Measurements from ENCODE around the gene CLPSL1.
A peak's percentile ranks its signal among the peaks of the same experiment; 100 is the strongest.

The CLPSL1 gene

DNA sequence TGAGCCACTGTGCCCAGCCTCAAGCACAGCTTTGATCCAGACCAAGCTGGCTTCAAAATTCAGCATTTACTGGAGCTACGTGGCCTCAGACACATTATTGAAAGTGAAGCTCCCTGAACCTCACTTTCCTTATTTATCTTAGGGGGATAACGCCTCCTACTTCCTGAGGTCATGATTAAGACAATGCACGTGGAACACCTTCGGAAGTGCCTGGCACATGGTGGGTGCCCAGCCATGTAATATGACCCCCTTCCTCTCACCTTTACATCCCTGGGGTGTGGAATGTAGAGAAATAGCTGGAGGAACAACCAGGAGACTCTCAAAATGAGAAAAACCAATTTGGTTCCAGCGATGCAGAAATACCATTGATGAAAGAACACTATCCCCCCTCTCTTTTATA lies 17.9 kb downstream of the CLPSL1 start:
- DNase-seq = no peak

DNA sequence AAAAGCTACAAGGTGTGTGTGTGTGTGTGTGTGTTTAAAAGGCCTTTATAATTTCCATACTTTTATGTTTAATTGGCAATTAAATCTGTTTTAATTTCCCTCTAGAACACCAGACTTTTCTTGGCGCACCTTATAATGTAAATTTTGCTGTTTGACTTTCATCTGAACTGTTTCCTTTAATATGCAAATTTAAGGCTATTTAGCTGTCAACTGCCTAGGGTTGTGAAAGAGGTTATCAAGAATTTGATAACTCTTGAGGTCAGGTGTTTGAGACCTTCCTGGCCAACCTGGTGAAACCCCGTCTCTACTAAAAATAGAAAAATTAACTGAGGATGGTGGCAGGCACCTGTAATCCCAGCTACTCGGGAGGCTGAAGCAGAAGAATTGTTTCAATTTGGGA lies 20.3 kb downstream of the CLPSL1 start:
- DNase-seq = no peak

DNA sequence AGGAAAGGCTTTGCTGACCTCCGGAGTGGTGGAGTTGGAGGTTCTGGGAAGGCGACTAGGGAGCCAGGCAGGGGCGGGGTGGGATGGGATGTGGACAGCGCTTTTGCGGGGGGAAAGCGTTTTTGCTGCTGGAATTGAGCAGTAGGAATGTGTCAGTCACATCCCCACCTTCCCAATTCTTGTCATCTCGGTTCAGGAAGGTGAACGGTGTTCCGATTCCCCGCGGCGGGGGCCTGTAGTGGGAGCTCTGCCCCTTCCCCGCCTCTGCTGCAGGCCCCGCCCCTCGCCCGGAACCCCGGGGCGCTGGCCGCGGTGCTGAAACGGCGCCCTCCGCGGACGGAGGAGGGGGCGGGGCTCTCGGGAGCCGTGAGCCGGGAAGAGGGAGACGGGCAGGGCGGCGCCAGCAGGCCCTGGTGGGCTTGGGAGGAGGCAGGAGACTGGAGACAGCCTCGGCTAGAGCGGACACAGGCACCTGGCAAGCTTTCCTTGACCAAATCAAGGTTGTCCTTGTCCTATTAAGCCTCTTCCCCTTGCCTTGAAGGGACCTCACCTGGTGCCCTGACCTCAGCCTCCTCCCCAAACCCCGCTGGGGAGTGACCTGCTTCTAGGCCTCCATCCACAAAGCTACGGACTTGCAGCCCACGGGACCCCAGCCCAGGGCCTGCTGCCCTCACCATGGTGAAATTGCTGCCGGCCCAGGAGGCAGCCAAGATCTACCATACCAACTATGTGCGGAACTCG lies 24.3 kb downstream of the CLPSL1 start, which contains the start of gene LHFPL5:
TSS of gene LHFPL5 (plus strand) at position 357 of the 741 bp plus-strand sequence. CDS start at position 676, 319 bp downstream.
- peak; percentile 62 for DNase-seq

DNA sequence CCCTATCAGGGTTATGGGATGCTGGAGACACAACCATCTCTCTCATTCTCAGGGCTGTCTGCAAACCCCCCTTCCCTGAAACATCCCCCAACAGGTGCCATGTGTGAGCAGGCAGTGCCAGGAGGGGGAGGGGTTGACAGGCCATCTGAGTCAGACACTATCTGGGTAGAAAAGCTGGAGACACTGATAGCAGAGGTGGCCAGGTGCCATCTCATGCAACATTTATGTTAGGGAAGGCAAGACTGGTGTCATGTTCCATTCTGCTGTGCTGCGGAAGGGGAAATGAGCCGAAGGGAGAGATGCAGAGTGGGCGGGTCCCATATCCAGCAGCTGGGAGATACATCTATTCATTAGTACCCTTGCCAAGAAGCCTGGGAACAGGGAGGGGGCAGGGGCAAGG lies 27.9 kb downstream of the CLPSL1 start:
- DNase-seq = no peak

DNA sequence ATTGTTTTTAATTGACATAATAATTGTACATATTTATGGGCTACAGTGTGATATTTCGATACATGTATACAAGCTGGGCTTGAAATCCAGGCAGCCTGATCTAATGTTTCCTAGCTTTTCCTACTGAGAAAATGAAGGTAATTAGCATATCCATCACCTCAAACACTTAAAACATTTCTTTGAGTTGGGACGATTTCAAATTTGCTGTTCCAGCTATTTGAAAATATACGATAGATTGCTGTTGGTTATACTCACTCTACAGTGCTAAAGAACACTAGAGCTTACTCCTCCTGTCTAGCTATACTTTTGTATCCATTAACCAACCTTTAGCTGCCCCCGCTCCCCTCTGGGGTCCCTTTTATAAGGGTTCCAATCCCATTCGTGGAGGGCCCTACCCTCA lies 29.0 kb downstream of the CLPSL1 start:
- DNase-seq = no peak

DNA sequence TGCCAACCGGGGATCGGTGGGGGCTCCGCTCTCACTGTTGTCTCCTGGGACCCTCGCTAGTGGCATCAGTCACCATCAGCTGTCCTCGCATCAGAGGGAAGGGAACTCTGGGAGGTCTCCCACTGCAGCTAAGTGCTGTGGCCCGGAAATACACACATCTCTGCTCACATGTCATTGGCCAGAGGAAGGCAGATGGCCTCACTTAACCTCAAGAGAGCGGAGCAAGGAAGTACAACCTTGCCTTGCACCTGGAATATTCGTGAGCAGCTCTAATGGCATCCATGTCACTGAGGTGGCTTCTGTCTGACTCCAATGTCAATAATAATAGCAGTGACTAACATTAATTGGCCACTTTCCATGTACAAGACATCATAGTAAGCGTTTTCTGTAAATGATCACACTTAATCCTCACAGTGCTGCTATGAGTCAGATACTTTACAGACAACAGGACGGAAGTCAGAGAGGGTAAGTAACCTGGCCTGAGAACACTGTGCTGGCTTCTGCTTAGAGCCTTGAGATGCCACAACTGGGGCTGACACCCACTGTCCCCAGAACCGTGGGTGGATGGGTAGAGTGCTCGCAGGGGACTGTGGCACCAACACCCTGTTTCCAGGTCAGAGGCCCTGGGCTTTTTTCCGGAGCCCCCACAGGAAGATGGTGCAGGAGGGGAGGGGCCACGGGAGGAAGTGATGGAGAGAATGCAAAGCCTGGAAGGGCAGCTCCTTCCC lies 30.3 kb downstream of the CLPSL1 start:
- no peak for DNase-seq

DNA sequence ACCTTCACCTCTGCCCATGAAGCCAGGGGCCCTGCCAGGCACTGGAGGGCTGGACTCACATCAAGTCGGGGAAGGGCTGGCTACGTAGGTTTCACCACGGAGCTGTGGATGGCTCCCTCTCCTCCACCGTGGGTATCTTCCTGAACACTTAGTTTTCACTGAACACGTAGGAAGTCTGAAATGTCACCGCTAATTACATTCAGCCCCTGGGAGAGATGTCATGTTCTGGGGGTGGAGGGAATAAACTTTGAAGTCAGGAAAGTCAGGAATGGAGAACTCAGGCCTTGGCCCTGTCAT lies 30.8 kb downstream of the CLPSL1 start:
- no peak for DNase-seq

DNA sequence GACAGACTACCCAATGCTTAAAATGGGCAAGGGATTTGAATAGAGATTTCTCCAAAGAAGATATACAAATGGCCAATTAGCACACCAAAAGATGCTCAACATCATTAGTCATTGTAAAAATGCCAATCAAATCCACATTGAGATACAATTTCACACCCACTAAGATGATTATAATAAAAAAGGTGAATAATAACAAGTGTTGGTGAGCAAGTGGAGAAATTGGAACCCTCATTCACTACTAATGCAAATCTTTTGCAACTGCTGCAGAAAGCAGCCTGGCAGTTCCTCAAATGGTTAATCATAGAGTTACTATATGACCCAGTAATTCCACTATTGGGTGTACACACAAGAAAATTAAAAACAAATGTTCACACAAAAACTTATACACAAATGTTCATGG lies 36.7 kb downstream of the CLPSL1 start:
- no peak for DNase-seq

DNA sequence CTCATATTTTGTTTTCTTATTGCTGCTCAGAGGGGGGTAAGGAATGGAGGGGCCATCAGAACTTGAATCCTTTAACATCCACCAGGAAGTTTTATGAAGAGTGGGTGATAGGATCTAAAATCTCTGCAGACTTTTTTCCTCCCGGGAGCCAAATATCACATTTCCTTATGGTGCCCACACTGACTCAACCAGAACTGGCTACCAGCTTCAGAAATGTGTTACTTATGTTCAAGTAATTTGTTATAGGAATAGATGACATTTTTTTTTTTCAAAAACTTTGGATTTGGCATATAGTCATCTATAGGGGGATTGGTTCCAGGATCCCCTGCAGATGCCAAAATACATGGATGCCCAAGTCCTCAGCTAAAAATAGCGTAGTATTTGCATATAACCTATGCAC lies 42.8 kb downstream of the CLPSL1 start:
- no peak for DNase-seq

DNA sequence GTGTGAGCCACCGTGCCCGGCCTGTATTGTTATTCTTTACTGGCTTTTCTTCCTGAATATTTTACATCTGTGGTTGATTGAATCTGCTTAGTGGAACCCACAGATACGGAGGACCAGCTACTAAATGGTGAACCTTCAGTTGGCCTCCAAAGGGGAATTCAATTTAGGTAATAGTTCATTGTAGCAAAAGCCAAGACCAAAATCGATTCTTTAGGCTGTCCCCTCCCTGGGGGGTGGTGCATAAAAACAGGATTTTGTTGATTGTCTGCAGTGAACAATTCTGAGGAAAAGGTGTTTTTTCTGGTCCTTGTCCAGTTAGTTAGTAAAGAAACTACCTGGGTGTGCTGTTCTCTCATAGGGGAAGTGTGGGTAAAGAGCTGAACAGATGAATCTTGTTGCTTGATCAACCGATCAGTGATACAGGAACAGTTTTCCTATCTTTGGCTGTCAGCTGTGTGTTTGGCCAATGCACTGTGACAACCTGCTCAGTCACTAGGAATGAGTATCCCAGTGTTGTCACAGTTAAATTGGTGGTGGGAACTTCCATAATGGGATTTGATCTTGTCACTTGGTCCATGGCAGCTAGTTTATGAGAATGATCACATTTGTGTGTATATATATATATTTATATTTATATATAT lies 43.9 kb downstream of the CLPSL1 start:
- DNase-seq = no peak

DNA sequence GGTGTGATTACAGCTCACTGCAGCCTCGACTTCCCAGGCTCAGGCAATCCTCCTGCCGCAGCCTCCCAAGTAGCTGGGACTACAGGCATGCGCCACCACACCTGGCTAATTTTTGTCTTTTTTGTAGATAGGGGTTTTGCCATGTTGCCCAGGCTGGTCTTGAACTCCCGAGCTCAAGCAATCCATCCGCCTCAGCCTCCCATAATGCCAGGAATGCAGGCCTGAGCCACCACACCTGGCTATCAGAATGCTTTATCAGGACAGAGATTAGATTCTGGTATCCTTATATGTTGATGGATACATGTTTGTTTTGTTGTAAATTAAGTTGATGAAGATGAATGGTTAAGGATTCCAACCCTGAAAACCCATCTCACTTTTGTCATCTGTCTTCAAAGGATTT lies 48.5 kb downstream of the CLPSL1 start:
- DNase-seq = no peak

DNA sequence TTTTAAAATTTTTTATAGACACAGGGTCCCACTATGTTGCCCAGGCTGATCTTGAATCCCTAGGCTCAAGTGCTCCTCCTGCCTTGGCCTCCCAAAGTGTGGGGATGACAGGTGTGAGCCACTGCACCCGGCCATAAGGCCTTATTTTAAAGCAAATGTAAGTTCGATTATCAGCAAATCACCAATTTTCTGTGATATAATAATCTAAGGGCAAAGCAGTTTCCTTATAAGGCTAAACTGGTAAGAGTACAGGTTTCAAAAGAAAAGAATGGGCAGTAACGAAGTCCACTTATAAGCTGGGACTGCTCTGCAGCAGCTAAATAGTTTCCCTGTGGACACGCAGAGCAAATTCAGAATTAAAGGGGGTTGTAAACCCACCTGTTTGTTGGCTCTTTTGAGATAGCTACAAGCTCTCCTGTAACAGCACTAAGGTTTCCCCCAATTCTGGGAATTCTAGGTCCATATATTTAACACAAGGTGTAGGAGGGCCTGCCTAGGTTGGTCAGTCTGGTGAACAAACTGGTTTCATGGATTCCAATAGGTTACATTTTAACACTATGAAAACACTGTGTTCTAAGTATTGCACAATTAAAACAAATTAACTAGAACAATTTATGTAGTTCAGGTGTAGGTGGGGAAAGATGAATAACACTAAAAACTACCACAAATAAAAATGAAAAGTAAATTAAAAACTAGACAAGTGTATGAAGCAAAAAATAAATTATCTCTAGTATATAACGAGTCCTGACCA lies 50.6 kb downstream of the CLPSL1 start:
- DNase-seq = no peak

DNA sequence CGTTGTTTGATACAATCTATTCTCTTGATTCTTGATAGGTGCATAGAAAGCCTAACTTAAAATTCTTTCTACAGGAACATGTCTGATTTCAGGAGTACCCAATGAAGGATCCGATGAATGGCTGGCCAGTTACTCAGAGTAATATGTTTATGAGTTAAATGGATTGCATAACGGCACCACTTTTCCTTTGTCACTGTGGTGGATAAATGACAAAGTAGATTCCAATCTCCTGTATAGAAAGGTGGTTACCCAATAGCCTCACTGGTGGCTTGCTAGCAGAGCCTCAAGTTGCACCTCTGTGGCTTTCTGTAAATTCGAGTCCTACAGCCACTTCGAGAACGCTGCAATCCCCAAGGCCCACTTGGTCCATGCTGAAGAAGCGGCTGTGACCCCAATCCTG lies 52.7 kb downstream of the CLPSL1 start:
- DNase-seq = no peak

Data from activated CD4-positive, alpha-beta T cell treated with anti-CD3 and anti-CD28 coated beads for 48 hours (primary cell).